ENCODE measurements around the gene MFAP5.

DNA sequence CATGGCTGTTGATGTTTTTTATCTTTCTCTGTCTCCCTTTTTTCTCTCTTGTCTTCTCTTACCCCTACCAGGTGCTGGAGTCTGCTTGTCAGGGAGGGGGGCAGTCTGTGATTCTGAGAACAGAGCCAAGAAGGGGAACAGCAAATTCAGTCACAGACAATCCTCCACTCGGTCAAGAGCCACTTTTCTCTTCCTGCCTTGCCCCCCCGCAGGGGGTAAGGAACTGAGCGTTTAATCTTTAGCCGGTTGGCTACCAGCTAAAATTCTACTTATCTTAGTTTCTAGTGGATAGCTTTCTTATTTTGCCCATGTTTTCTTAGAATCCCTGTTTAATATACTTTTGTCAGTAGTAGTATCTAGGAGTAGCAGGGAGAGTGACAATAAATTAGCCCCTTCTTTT lies 37.1 kb upstream of the MFAP5 start:
- TF ChIP-seq POLR2A (IDR thresholded peaks at IDR 0.05): no peak
- TF ChIP-seq, protein P1, sequence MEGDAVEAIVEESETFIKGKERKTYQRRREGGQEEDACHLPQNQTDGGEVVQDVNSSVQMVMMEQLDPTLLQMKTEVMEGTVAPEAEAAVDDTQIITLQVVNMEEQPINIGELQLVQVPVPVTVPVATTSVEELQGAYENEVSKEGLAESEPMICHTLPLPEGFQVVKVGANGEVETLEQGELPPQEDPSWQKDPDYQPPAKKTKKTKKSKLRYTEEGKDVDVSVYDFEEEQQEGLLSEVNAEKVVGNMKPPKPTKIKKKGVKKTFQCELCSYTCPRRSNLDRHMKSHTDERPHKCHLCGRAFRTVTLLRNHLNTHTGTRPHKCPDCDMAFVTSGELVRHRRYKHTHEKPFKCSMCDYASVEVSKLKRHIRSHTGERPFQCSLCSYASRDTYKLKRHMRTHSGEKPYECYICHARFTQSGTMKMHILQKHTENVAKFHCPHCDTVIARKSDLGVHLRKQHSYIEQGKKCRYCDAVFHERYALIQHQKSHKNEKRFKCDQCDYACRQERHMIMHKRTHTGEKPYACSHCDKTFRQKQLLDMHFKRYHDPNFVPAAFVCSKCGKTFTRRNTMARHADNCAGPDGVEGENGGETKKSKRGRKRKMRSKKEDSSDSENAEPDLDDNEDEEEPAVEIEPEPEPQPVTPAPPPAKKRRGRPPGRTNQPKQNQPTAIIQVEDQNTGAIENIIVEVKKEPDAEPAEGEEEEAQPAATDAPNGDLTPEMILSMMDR (IDR thresholded peaks at IDR 0.05): no peak

All from lower leg skin (tissue), 3 donors.